H9 (cell line): Measurements from ENCODE around the gene RSAD1. TPM values are rescaled to one million over a fixed set of nuclear protein-coding genes. Genes with fewer than 3 reads are reported as not detected.

Source experiments
- DNase-seq: peaks from one replicate; pipeline ENCODE4 v3.0.0-alpha.2; 2017
- H2AFZ ChIP-seq: one replicate; pipeline ENCODE4 v1.6.1; 2013; ENCODE audit warnings: mild to moderate bottlenecking, low read length, control low read depth, moderate library complexity
- H2AK5ac ChIP-seq: 2 replicates; pipeline ENCODE4 v1.6.1; 2013; ENCODE audit warnings: low read length, control low read depth, mixed read lengths; ENCODE audit not compliant: insufficient read length
- H2BK120ac ChIP-seq: one replicate; pipeline ENCODE4 v1.6.1; 2013; ENCODE audit warnings: low read depth, mild to moderate bottlenecking, low read length, control low read depth, inconsistent platforms; ENCODE audit not compliant: poor library complexity, severe bottlenecking
- H2BK12ac ChIP-seq: 2 replicates; pipeline ENCODE4 v1.6.1; 2013; ENCODE audit warnings: low read length, control low read depth, mixed read lengths, low read depth; ENCODE audit not compliant: insufficient read length
- H2BK15ac ChIP-seq: 2 replicates; pipeline ENCODE4 v1.6.1; 2013; ENCODE audit warnings: low read depth, low read length, control low read depth
- H2BK20ac ChIP-seq: one replicate; pipeline ENCODE4 v1.6.1; 2013; ENCODE audit warnings: low read depth, mild to moderate bottlenecking, low read length, control low read depth, inconsistent platforms; ENCODE audit not compliant: poor library complexity, severe bottlenecking
- H2BK5ac ChIP-seq: 2 replicates; pipeline ENCODE4 v1.6.1; 2013; ENCODE audit warnings: low read length, control low read depth, mixed read lengths; ENCODE audit not compliant: insufficient read length
- H3K14ac ChIP-seq: 2 replicates; pipeline ENCODE4 v1.6.1; 2013; ENCODE audit warnings: low read length, control low read depth; ENCODE audit not compliant: insufficient read depth
- H3K18ac ChIP-seq: 2 replicates; pipeline ENCODE4 v1.6.1; 2013; ENCODE audit warnings: low read depth, mild to moderate bottlenecking, mixed read lengths, low read length, control low read depth; ENCODE audit not compliant: insufficient read length
- H3K23ac ChIP-seq: 2 replicates; pipeline ENCODE4 v1.6.1; 2013; ENCODE audit warnings: low read length, control low read depth, mixed read lengths, low read depth; ENCODE audit not compliant: insufficient read length
- H3K23me2 ChIP-seq: 2 replicates; pipeline ENCODE4 v1.6.1; 2013; ENCODE audit warnings: low read depth, mild to moderate bottlenecking, mixed read lengths, low read length, control low read depth; ENCODE audit not compliant: insufficient read length, poor library complexity, severe bottlenecking
- H3K27ac ChIP-seq: 2 replicates; pipeline ENCODE4 v1.5.1; 2013; ENCODE audit warnings: low read length, control low read depth, mixed read lengths, low read depth; ENCODE audit not compliant: insufficient read length
- H3K27me3 ChIP-seq: 2 replicates; pipeline ENCODE4 v1.6.1; 2013; ENCODE audit warnings: low read length, control low read depth, inconsistent platforms; ENCODE audit not compliant: insufficient read depth
- H3K4ac ChIP-seq: 2 replicates; pipeline ENCODE4 v1.6.1; 2013; ENCODE audit warnings: low read depth, mild to moderate bottlenecking, control low read depth, inconsistent platforms, low read length, moderate library complexity
- H3K4me1 ChIP-seq: 2 replicates; pipeline ENCODE4 v1.6.1; 2013; ENCODE audit warnings: low read length, control low read depth, inconsistent platforms; ENCODE audit not compliant: insufficient read depth
- H3K4me2 ChIP-seq: 2 replicates; pipeline ENCODE4 v1.6.1; 2013; ENCODE audit warnings: low read length, control low read depth, mixed read lengths; ENCODE audit not compliant: insufficient read length, insufficient read depth
- H3K56ac ChIP-seq: 2 replicates; pipeline ENCODE4 v1.6.1; 2013; ENCODE audit warnings: low read depth, mild to moderate bottlenecking, mixed read lengths, low read length, control low read depth; ENCODE audit not compliant: insufficient read length
- H3K79me1 ChIP-seq: 2 replicates; pipeline ENCODE4 v1.6.1; 2013; ENCODE audit warnings: low read depth, mild to moderate bottlenecking, moderate library complexity, low read length, control low read depth, inconsistent platforms; ENCODE audit not compliant: insufficient read depth, poor library complexity, severe bottlenecking
- H3K79me2 ChIP-seq: 2 replicates; pipeline ENCODE4 v1.6.1; 2013; ENCODE audit warnings: low read length, control low read depth, inconsistent platforms; ENCODE audit not compliant: insufficient read depth
- H3K9ac ChIP-seq: 2 replicates; pipeline ENCODE4 v1.6.1; 2013; ENCODE audit warnings: low read length, control low read depth, mixed read lengths; ENCODE audit not compliant: insufficient read length; ENCODE audit errors: extremely low read depth
- H3K9me3 ChIP-seq: one replicate; pipeline ENCODE4 v1.6.1; 2013; ENCODE audit warnings: low read depth, low read length, inconsistent platforms; ENCODE audit not compliant: control insufficient read depth
- H3T11ph ChIP-seq: one replicate; pipeline ENCODE4 v1.6.1; 2013; ENCODE audit warnings: mild to moderate bottlenecking, low read length, control low read depth, inconsistent platforms
- H4K20me1 ChIP-seq: one replicate; pipeline ENCODE4 v1.6.1; 2013; ENCODE audit not compliant: control insufficient read depth, insufficient read length, insufficient read depth
- H4K5ac ChIP-seq: 2 replicates; pipeline ENCODE4 v1.6.1; 2013; ENCODE audit warnings: low read depth, mild to moderate bottlenecking, mixed read lengths, low read length, control low read depth; ENCODE audit not compliant: insufficient read length
- H4K8ac ChIP-seq: replicated peaks from 2 replicates; pipeline ENCODE4 v1.6.1; 2013; ENCODE audit warnings: low read length, control low read depth, mixed read lengths, low read depth; ENCODE audit not compliant: insufficient read length
- H4K91ac ChIP-seq: 2 replicates; pipeline ENCODE4 v1.6.1; 2013; ENCODE audit warnings: low read depth, mild to moderate bottlenecking, moderate library complexity, mixed read lengths, low read length, control low read depth; ENCODE audit not compliant: insufficient read length
- H3K27ac Mint-ChIP-seq, 3 experiments: 2 replicates in 2 of 3; 3 replicates in 1 of 3; pipeline ENCODE4 v1.8.0; 2020 to 2021; ENCODE audit warnings: mixed read lengths in 3 of 3, mild to moderate bottlenecking in 1 of 3, moderate library complexity in 1 of 3
- H3K27me3 Mint-ChIP-seq: 2 replicates; pipeline ENCODE4 v1.8.0; 2021; ENCODE audit warnings: low read depth, mild to moderate bottlenecking, moderate library complexity, mixed read lengths
- H3K36me3 Mint-ChIP-seq, 3 experiments: 2 replicates in 2 of 3; 3 replicates in 1 of 3; pipeline ENCODE4 v1.8.0; 2020 to 2021; ENCODE audit warnings: low read depth in 3 of 3, mixed read lengths in 3 of 3; ENCODE audit not compliant: insufficient read depth in 1 of 3
- H3K4me1 Mint-ChIP-seq, 2 experiments: 2 replicates each; pipeline ENCODE4 v1.8.0; 2020; ENCODE audit warnings: mixed read lengths in 2 of 2
- H3K4me3 Mint-ChIP-seq, 2 experiments: 2 replicates in 1 of 2; 3 replicates in 1 of 2; pipeline ENCODE4 v1.8.0; 2020 to 2021; ENCODE audit warnings: mild to moderate bottlenecking in 2 of 2, mixed read lengths in 2 of 2, moderate library complexity in 1 of 2
- H3K9me3 Mint-ChIP-seq, 2 experiments: 2 replicates in 1 of 2; 3 replicates in 1 of 2; pipeline ENCODE4 v1.8.0; 2020; ENCODE audit warnings: mild to moderate bottlenecking in 2 of 2, mixed read lengths in 2 of 2, moderate library complexity in 1 of 2
- WGBS: extraction: QIAGEN DNeasy Blood & Tissue Kit; methylation state at CpG from one replicate; pipeline ENCODE4 v1.1.7; 2013; ENCODE audit warnings: missing lambda C conversion rate, low lambda C conversion rate, mixed read lengths; ENCODE audit not compliant: insufficient read length; ENCODE audit errors: extremely low coverage; 5-methylcytosine and 5-hydroxymethylcytosine counted together
- total RNA-seq: library from RNA; stranded (reverse); gene quantifications from 2 replicates; pipeline ENCODE4 v1.2.1, GENCODE V29; 2021
- TF ChIP-seq, protein P1 (sequence below): fragments of 200-600 bp; sonication (generic); conservative IDR thresholded peaks from 3 replicates; pipeline ENCODE4 v1.8.0; 2021; ENCODE audit warnings: antibody characterized with exemption, mild to moderate bottlenecking

The RSAD1 gene
- total RNA-seq, 1 experiment from 2014 or later = 27.9 TPM

DNA sequence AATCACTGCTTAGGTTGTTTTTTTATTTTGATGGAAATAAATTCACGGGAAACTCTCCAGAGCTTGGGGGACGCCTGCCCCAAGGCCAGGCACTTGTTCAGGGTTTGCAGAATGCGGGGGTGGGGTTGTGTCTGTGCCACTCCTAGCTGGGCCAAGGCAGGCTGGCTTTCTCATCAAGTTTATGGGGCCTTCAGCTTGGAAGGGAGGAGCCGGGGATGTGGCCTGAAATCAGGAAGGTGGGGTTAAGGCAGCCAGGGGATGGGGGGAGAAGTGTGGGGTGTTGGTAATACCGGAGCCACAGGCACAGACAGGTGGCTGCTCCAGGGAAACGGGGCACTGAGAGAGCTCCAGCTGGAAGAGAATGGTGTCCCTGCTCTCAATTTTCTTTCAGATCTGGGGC lies 8.2 kb upstream of the RSAD1 start:
- Histone ChIP-seq H3K23me2 (no peaks in the 10 kb centered on the region), H3K56ac (no peak overlapping the region), H3K9me3 (no peaks in the 10 kb centered on the region), H3K18ac (no peak overlapping the region), H2BK12ac (no peak overlapping the region), H3K23ac (no peak overlapping the region), H4K20me1 (no peaks in the 10 kb centered on the region), H3K79me2 (no peaks in the 10 kb centered on the region), H2BK120ac (no peak overlapping the region), H2BK15ac (no peak overlapping the region), H3K27me3 (peaks cover 12% of the 10 kb centered on the region; the same call in 1 of the 2 replicates), H2AK5ac (no peak overlapping the region), H3K14ac (no peak overlapping the region), H3K4me1 (peaks cover 3% of the 10 kb centered on the region; the same call in 1 of the 2 replicates), H3K4me2 (no peak overlapping the region), H3K4ac (no peak overlapping the region), H2BK20ac (no peak overlapping the region), H3T11ph (no peak overlapping the region), H4K8ac (no peak overlapping the region), H2AFZ (no peak overlapping the region), H4K91ac (no peak overlapping the region), H2BK5ac (no peak overlapping the region), H3K79me1 (no peaks in the 10 kb centered on the region), H3K9ac (no peak overlapping the region), H4K5ac (no peak overlapping the region), H3K27ac (no peak overlapping the region)
- TF ChIP-seq, protein P1, sequence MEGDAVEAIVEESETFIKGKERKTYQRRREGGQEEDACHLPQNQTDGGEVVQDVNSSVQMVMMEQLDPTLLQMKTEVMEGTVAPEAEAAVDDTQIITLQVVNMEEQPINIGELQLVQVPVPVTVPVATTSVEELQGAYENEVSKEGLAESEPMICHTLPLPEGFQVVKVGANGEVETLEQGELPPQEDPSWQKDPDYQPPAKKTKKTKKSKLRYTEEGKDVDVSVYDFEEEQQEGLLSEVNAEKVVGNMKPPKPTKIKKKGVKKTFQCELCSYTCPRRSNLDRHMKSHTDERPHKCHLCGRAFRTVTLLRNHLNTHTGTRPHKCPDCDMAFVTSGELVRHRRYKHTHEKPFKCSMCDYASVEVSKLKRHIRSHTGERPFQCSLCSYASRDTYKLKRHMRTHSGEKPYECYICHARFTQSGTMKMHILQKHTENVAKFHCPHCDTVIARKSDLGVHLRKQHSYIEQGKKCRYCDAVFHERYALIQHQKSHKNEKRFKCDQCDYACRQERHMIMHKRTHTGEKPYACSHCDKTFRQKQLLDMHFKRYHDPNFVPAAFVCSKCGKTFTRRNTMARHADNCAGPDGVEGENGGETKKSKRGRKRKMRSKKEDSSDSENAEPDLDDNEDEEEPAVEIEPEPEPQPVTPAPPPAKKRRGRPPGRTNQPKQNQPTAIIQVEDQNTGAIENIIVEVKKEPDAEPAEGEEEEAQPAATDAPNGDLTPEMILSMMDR = no peak
- no peak overlapping the region for H3K27ac Mint-ChIP-seq
- no peak for DNase-seq
- H3K4me1 Mint-ChIP-seq = peaks cover 16 to 28% of the 10 kb centered on the region in 2 experiments
- H3K36me3 Mint-ChIP-seq = peaks cover 0 to 4% (median 2%) of the 10 kb centered on the region in 3 experiments; a peak in 5 of 7 replicates
- H3K27me3 Mint-ChIP-seq = peaks cover 41% of the 10 kb centered on the region
- no CpG with 5 or more reads among the region's 6 CpGs for WGBS
- no peaks in the 10 kb centered on the region for H3K9me3 Mint-ChIP-seq
- H3K4me3 Mint-ChIP-seq = peak overlapping the region in 1 of 2 experiments; percentile 65; a peak in 1 of 5 replicates
